GM19099 (cell line): Measurements from ENCODE around the gene RNF144A.

Experiments used
- POLR2A ChIP-seq: IDR thresholded peaks from 3 replicates; pipeline ENCODE4 v1.6.1; 2011; ENCODE audit warnings: low read depth; ENCODE audit not compliant: insufficient read length; ENCODE audit errors: extremely low read depth

The RNF144A gene

DNA sequence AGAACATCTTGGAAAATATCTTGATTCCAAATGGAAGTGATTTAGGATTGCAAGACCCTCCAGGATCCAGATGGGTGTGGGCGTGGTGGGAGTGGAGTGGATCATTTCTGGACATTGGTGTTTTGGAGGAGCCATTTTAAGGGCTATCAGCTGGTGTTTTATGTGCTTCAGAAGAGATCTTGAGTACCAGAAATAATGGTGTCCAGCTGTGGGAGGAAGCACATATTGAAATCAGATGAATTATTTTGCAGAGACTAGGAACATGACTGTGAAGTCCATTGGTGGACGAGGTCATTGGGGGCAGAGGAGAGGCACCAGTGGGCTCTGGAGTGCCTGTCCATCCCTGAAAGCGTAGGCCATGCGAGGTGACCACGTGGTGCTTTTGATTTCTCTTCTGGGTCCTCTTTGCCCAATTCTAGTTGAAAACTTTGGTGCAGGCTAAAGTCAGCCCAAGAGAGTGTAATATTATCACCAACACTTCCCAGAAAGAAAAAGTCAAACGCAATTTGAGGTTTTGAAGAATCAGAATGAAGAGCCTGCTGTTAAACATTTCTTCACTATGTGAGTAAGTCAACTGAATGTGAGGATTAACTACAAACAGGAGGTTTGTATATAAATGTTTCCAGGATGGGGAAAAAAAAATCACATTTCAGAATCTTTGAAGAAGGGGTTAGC, 31.6 kb downstream of the RNF144A start:
- no peak for TF ChIP-seq POLR2A

GRCh38 chr2:6951046-6951445, 33.8 kb downstream of the RNF144A start:
- TF ChIP-seq POLR2A: no peak

- no peak for TF ChIP-seq POLR2A
Measured at GRCh38 chr2:6952101-6952500, 34.9 kb downstream of the RNF144A start.

DNA sequence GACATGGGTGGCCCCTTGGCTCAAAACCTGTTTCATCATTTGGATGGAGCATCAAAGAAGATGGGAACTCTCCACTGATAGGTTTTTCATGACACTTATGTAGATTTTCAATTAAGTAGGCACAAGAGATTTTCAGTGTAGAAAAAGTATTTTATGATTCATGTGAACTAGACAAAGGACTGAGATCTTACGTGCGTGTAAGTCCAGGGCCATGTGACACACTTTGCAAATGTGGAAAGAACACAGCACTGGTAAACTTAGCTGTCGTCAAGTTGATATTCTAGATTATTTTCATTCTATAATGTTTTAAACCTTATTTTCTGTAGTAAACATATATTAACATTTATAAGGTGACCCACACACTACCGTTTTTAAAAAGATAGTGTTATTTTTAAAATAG, 37.4 kb downstream of the RNF144A start:
- TF ChIP-seq POLR2A: no peak

- TF ChIP-seq POLR2A: no peak
Measured at GRCh38 chr2:6955511-6956136, 38.4 kb downstream of the RNF144A start.

GRCh38 chr2:6956566-6956965, 39.4 kb downstream of the RNF144A start:
- no peak for TF ChIP-seq POLR2A

DNA sequence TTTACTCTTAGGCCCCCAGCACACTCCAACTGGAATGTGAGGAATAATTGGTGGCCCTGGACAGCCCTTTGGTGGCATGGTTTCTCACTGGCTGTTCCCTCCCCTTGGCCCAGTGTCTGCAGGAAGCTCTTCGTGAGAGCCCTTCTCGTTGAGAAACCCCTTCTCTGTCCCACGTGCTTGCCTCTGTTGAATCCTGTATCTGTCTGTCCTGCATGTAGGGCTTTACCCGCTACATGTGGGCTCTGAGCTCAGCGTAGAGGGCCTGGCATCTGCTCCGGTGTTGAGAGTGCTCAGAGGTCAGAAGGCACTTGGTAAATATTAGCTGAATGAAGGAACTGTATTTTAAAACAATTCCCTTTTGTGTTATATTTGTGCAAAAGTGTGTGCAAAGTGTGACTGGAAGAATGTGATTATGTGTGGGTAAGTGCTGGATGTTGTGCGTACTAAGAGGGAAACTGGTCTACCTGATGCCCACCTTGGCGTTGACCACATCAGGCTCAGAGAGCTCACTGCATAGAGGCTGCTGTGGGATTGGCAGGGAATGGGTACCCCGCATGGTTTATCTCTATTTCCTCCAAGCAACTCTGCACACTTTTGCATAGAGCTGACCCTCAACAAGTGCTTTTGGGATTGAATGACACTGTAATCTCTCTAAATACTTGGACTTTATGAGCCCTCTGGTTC, 40.0 kb downstream of the RNF144A start:
- no peak for TF ChIP-seq POLR2A

GRCh38 chr2:6957910-6958615, 40.9 kb downstream of the RNF144A start:
- no peak for TF ChIP-seq POLR2A

DNA sequence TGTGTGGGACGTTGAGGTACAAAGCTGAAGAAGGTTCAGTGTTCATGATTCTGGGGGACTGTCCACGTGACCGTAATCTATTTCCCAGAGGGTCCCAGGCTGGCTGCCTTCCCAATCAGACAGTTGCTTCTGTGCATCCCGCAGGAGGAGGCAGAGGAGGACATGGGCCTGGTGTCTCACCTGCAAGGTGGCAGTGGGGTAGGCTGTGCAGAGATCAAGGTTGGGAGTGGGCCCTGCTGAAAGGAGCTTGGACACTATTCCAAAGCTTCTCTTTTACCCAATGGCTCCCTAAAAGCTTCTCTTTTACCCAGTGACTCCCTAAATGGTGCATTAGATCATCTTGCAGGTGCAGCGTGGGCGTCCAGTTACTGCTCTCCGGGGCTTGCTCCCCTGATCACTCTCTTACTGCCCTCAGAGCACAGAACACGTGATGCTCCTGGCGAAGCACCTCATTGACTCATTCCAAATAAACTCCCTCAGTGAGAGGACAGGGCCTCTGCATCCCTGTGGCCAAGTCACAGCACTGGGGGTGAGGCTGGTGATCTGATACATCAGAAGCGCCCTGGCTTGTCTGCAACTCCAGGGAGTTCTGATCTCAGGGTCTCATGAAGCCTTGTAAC, 41.5 kb downstream of the RNF144A start:
- no peak for TF ChIP-seq POLR2A

- no peak for TF ChIP-seq POLR2A
Measured at GRCh38 chr2:6959751-6960150, 42.5 kb downstream of the RNF144A start.

- TF ChIP-seq POLR2A: no peak
Measured at GRCh38 chr2:6960659-6961058, 43.4 kb downstream of the RNF144A start.

GRCh38 chr2:6963727-6964126, 46.5 kb downstream of the RNF144A start:
- no peak for TF ChIP-seq POLR2A

- no peak for TF ChIP-seq POLR2A
Measured at GRCh38 chr2:6965071-6965795, 48.0 kb downstream of the RNF144A start.

DNA sequence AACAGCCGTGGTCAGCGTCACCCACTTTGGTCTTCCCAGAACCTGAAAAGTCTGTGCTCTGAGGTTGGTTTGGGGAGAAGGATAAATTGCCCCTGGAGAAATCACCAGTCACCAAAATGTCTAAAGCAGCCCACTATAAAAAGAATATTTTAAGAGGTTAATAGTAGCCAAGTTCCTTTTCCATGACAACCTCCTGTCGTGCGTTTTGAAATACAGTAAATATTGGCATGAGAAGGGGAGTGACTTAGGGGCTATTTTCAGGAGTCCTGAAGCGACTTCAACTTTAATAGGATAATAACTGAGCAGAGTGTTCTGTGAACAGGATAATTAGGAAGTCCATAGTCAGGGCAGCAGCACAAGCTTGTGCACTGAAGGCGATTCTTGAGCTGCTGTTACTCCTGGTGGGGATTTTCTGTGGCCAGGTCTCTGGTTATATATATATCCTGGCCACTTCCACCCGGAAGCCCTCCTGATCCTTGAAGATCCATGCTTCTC, 49.3 kb downstream of the RNF144A start:
- no peak for TF ChIP-seq POLR2A
